ENCODE data around the gene TNRC6C.
A peak's percentile ranks its signal among the peaks of the same experiment; 100 is the strongest.
"Not testable (repeated sequence)": the region's sequence is repeated elsewhere in the genome, so short reads cannot be mapped to it uniquely, and the experiment has no call there.

TNRC6C gene

DNA sequence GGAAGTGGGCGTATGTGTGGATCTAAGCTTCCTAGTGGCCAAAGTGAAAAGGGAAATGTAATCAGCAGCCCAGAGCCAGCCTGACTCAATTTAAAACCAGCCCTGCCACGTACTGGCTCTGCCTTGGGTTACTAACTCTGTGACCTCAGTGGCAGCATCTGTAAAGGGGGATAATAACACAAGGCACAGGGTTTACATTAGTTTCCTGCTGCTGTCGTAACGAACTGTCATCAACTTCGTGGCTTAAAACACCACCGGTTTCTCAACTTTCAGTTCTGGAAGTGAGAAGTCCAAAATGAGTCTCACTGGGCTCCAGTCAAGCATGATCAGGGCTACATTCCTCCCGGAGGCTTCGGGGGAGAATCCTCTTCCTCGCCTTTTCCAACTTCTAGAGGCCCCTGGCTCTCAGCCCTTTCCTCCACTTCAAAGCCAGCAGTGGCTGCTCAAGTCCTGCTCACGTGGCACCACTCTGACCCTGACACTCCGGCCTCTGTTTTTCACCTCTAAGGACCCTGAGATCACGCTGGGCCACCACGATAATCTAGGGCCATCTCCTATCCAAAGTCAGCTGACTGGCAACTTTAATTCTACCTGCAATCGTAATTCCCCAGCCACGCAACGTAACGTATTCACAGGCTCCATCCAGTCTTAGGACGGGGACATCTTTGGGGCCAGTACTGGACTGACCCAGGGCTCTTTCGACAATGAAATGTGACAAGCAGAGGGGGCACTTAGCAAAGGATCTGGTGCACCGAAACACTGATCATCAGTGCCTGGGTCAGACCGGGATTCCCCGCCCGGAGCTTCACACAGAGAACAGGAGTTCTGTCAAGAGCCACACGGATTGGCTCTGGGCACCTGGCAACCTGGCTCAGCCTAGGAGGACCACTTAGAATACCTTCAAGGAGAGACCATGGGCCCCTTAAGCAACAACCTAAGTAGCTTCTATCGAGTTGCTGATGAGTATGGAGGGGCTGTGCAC is 155.6 kb downstream of the TNRC6C start:
- DNase-seq, result no peak

- no peak for DNase-seq
These were observed 156.6 kb downstream of the TNRC6C start for GRCh38 chr17:78114831-78115723.

GRCh38 chr17:78115803-78116202 is 157.3 kb downstream of the TNRC6C start:
- DNase-seq, result not testable (repeated sequence)

DNA sequence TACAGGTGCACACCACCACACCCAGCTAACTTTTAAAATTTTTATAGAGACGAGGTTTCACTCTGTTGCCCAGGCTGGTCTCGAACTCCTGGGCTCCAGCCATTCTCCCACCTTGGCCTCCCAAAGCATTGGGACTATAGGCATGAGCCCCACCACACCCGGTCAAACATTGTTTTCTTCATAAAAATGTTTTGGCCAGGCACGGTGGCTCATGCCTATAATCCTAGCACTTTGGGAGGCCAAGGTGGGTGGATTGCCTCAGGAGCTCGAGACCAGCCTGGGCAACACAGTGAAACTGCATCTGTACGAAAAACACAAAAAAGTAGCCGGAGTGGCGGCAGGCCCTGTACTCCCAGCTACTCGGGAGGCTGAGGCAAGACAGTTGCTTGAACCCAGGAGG is 157.9 kb downstream of the TNRC6C start:
- DNase-seq, result no peak

GRCh38 chr17:78117027-78117981 is 158.8 kb downstream of the TNRC6C start:
- DNase-seq, result peak in 1 of 4 experiments; percentile 38

- DNase-seq, result no peak
These were observed 160.3 kb downstream of the TNRC6C start for GRCh38 chr17:78118801-78119241.

- DNase-seq, result no peak
These were observed 162.0 kb downstream of the TNRC6C start for GRCh38 chr17:78120537-78120936.

GRCh38 chr17:78120971-78121800 is 162.7 kb downstream of the TNRC6C start:
- peak in 2 of 4 experiments; percentile 44 to 56 for DNase-seq

DNA sequence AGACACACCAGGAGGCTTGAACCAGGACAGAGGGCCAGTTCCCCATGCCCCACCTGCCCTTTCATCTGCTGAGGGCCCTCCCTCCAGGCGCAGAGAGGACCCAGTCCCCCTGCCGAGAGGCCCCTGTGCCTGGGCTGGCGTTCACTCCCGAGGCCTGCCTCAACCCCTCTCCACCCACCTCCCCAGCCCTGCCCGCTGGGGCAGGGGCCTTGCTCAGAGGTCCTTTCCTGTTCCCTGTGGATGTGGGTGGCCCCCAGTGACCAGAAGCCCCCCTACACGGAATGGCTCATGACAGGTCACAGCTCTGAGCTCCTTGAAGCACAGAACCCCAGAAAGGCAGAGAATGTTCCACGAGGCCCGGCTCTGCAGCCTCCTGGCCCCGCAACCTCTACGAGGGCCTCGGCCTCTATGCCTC is 163.3 kb downstream of the TNRC6C start:
- no peak for DNase-seq

DNA sequence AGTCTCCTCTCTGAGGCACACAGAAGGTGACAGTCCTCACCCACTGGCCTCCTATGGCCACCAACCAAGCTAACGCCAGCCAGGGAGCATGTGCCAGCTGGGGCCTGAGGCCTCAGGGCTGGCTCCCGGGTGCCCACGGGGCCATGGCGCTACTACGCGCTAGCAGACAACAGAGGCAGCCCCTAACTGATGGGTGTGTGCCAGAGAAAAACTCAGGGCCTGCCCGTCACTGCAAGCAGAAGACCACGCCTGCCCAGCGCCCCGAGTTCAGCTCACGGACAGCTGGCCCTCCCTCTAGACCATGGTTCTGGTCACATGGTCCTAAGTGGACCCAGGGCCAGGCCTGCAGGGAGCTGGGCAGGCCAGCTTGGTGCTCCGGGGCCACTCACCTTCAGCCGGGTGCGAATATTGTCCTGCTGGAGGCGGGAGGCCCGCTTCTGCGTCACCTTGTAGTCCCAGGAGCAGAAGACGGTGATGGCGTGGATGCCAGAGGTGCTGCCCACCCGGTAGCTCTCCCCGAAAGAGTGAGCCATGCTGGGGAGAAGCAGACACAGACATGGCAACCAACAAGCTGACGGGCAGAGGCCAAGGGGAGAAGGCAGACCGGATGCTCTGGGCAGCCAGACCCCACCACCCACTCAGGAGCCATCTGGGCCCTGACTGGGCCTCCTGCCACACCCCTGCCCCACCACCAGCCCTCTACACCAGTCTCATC is 163.9 kb downstream of the TNRC6C start:
- no peak for DNase-seq

DNA sequence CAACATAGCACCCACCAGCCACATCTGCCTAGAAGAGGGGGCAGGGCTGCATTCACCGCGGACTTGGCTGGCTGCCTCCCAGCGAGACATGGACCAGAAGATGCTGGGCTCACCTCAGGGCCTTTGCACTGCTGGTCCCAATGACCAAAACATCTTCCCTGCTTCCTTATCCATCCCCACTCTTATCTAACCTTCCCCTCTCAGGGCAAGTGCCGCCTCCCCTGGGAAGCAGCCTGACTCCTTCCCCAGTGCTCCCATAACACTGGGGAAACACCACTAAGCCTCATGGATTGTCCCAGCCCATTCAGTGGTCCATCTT is 164.4 kb downstream of the TNRC6C start:
- no peak for DNase-seq

GRCh38 chr17:78123258-78123929 is 164.9 kb downstream of the TNRC6C start:
- DNase-seq, result no peak

DNA sequence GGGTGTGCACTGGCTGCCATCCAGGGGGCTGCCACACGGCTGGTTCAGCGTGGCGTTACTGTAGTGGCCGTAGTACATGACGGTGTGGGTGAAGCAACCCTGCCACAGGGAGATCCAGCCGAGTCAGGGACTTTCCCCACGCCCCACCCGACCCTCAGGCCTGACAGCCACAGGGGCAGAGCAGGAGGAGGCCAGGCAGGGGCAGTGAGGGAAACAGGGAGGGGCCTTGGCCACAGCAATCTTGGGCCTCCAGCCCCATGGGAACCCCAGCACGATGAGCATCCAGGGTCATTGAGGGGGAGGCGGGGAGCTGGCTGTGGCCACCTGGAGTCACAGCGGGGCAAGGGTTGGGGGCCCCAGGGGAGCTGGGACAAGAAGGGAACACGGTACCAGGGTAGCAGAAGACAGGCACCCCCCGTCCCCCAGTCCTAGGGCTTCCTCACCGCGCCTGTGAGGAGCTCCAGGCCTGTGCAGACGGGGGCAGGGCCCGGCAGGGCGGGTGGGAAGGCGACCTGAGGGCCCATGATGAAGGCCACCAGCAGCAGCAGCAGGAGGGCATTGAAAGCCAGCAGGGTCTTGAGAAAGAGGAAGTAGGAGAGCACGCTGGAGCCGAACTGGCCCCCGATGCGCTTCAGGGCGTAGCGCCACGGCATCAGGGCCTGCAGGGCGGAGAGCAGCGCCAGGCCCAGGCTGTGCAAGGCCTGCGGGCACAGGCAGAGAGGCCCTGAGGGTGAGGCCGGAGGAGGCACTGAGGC is 165.8 kb downstream of the TNRC6C start:
- DNase-seq, result peak in 1 of 4 experiments; percentile 25

- no peak for DNase-seq
These were observed 166.3 kb downstream of the TNRC6C start for GRCh38 chr17:78124836-78125137.

- peak in 2 of 4 experiments; percentile 27 to 41 for DNase-seq
These were observed 166.8 kb downstream of the TNRC6C start for GRCh38 chr17:78125138-78125913.

DNA sequence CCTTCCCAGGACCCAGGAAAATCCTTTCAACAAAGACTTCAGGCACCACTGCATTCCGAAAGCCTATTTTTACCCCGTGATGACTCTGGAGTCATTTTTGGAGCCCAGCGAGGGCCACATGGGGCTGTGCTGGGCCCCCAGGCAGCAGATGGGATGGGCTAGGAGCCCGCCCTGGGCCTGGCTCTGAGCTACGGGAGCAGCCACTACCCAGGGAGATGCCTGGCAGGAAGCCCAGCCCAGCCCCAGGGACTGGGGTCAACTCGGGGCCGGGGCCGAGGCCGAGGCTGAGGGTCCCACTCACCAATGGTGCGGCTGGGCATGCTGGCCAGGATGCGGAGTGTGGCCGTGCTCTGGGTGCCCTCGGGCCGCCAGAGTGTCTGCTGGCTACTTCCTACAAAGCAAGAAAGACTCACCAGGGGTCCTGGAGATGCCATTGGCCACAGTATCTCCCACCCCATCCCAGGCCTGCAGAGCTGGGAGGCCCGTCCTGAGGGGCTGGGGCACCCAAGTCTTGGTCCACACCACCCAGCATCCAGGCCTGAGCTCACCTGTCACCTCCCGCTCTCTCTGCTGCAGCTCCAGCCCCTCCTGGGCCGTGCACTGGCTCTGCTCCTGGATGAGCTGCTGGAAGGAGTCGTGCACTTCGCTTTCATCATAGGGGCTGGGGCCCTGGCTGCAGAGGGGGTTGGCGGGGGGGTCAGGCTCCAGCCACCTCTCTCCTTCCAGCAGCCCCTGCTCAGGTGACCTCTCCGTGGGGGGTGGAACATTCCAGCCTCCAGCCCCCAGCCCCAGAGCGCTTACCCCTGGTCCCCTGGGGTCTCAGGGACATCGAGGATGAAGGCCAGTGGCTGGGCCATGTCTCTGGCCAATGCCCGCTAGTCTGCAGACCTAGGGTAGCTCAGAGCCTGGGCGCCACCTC is 167.7 kb downstream of the TNRC6C start:
- DNase-seq, result no peak

GRCh38 chr17:78126895-78127238 is 168.4 kb downstream of the TNRC6C start:
- DNase-seq, result no peak
